Fibroblast of the aortic adventitia (primary cell): Measurements from ENCODE around the gene GADD45A. TPM values are rescaled to one million over a fixed set of nuclear protein-coding genes. Genes with fewer than 3 reads are reported as not detected.
A peak's percentile ranks its signal among the peaks of the same experiment; 100 is the strongest.

Source experiments
- DNase-seq: peaks from one replicate; pipeline ENCODE4 v3.0.0-alpha.2; 2010; ENCODE audit warnings: low read depth
- H3K4me3 ChIP-seq: 2 replicates; pipeline ENCODE4 v1.5.1; 2011; ENCODE audit warnings: low read depth, mild to moderate bottlenecking, control low read depth, low read length, moderate library complexity
- CTCF ChIP-seq: IDR thresholded peaks from 2 replicates; pipeline ENCODE4 v1.5.1; 2011; ENCODE audit warnings: mild to moderate bottlenecking, low read length, control low read depth, inconsistent platforms; ENCODE audit not compliant: insufficient read depth
- total RNA-seq: library from RNA; depleted of rRNA; stranded (reverse); fragments of >200 nt; gene quantifications from 2 replicates; pipeline ENCODE4 v1.2.3, GENCODE V29; 2012; ENCODE audit warnings: low replicate concordance

Gene GADD45A
- total RNA-seq, 1 donor: 40.9 TPM

GRCh38 chr1:67666636-67667035 lies 18.4 kb upstream of the GADD45A start:
- no peak for TF ChIP-seq CTCF
- DNase-seq: no peak
- no peak overlapping the region for H3K4me3 ChIP-seq

GRCh38 chr1:67668660-67669059 lies 16.3 kb upstream of the GADD45A start:
- no peak for TF ChIP-seq CTCF
- no peak for DNase-seq

DNA sequence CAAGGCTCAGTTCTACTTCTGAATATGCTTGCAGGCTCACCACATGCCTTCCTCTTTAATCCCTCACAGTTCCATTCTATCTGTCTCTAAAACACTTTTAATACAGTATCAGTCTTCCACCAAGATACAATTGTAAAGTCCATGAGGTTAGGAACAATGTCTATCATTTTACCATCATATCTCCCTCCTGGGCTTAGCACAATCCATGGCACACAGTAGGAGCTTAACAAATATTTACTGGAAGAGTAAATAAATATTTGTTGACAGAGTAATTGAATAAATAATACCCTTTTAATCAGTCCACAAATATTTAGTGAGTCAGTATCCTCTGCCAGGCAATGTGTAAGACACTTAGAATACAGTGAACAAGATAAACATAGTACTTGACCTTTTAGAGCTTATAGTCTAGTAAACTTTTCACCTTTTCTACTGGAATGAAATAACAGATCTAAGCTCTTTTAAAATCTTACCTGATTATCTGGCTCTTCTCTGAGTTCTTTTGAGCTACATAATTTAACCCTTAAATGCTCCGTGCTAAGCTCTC lies 12.7 kb upstream of the GADD45A start:
- no peak for DNase-seq
- no peak overlapping the region for H3K4me3 ChIP-seq
- TF ChIP-seq CTCF: no peak

More at GRCh38 chr1:67668660-67669059, 16.3 kb upstream of the GADD45A start:
- H3K4me3 ChIP-seq: no peak overlapping the region

- TF ChIP-seq CTCF: no peak
These were observed 11.4 kb upstream of the GADD45A start for GRCh38 chr1:67673468-67674201.

GRCh38 chr1:67674260-67675011 lies 10.6 kb upstream of the GADD45A start:
- TF ChIP-seq CTCF: no peak
- H3K4me3 ChIP-seq: no peak overlapping the region
- peak; percentile 79 for DNase-seq

More at GRCh38 chr1:67673468-67674201, 11.4 kb upstream of the GADD45A start:
- no peak overlapping the region for H3K4me3 ChIP-seq
- no peak for DNase-seq

DNA sequence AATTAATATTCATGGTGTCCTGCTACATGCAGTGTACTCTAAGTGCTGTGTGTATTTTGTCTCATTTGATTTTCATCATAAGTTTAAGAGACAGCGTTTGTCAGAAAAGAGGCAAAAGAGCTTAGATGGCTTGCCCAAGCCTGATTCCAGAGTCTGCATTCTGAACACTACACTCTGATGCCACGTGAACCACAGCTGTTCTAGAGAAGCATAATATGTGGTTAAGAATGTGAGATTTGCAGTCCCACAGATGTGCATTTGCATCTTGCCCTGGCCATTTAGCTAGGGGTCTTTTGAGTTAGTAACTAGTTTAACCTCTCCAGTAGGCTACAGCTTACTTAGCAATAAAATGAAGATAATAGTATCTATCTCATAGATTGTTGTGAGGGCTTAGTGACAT lies 9.2 kb upstream of the GADD45A start:
- DNase-seq: no peak
- TF ChIP-seq CTCF: no peak
- H3K4me3 ChIP-seq: no peak overlapping the region
